Keratinocyte (primary cell): Measurements from ENCODE around the gene OSCAR.

Experiments
- EZH2 ChIP-seq: IDR thresholded peaks from one replicate; pipeline ENCODE4 v1.6.1; 2012; ENCODE audit warnings: inconsistent platforms, mild to moderate bottlenecking, low read length, moderate library complexity
- TF ChIP-seq, protein P1 (sequence below), 3 experiments: IDR thresholded peaks in 1 of 3; conservative IDR thresholded peaks in 1 of 3; optimal IDR thresholded peaks in 1 of 3; 2 replicates in 2 of 3; 3 replicates in 1 of 3; pipeline versions ENCODE3 to v1.5.1; 2011; ENCODE audit warnings: low read length in 3 of 3, mild to moderate bottlenecking in 3 of 3, moderate library complexity in 2 of 3, control low read depth in 1 of 3, inconsistent platforms in 1 of 3; ENCODE audit not compliant: insufficient read depth in 2 of 3; ENCODE audit errors: extremely low read depth in 1 of 3

DNA sequence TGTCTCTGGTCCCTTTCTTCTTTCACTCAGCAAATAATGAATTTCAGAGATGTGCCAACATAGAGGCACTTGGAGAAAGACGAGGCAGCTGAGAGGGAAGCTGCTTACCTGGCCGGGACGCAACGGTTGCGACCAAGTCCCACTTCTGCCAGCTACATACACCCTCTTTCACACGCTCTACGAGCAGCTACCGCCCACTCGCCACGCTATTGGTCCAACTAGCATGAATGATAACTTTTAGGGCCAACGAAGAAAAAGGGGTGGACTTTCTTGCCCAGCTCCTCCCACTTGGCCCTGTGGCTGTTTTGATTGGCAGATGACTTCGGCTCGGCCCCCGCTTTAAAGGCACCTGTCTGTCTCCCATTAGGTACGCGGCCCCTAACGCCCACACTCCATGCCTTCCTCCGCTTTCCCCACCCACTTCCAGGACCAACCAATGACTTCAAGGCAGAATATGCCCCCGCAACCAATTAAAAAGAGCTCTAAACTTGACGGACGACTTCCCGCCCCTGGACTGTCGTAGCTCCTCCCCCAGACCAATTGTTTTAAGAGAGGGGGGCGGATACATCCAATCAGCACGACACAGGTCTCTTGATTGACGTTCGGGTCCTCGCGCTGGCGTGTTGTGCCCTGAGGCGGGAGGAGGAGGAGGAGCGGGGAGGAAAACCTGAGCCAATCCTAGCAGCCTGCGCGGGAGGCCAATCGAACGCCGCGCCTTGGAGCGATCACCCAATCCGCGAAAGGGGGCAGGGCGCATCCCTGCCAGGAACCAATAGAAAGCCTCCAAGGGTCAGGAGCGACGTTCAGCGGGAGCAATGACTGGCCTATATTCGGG is 36.5 kb upstream of the OSCAR start:
- TF ChIP-seq, protein P1, sequence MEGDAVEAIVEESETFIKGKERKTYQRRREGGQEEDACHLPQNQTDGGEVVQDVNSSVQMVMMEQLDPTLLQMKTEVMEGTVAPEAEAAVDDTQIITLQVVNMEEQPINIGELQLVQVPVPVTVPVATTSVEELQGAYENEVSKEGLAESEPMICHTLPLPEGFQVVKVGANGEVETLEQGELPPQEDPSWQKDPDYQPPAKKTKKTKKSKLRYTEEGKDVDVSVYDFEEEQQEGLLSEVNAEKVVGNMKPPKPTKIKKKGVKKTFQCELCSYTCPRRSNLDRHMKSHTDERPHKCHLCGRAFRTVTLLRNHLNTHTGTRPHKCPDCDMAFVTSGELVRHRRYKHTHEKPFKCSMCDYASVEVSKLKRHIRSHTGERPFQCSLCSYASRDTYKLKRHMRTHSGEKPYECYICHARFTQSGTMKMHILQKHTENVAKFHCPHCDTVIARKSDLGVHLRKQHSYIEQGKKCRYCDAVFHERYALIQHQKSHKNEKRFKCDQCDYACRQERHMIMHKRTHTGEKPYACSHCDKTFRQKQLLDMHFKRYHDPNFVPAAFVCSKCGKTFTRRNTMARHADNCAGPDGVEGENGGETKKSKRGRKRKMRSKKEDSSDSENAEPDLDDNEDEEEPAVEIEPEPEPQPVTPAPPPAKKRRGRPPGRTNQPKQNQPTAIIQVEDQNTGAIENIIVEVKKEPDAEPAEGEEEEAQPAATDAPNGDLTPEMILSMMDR (optimal IDR thresholded peaks at IDR 0.05 in 1 of 3, IDR thresholded peaks at IDR 0.05 in 1 of 3, conservative IDR thresholded peaks at IDR 0.05 in 1 of 3; ENCODE audit: extremely low read depth in 1 of 3, insufficient read depth in 2 of 3, low read length in 3 of 3), result no peak
- no peak for TF ChIP-seq EZH2
